ENCODE data around the gene CAMKMT.
"Not testable (repeated sequence)": the region's sequence is repeated elsewhere in the genome, so short reads cannot be mapped to it uniquely, and the experiment has no call there.

Gene CAMKMT

DNA sequence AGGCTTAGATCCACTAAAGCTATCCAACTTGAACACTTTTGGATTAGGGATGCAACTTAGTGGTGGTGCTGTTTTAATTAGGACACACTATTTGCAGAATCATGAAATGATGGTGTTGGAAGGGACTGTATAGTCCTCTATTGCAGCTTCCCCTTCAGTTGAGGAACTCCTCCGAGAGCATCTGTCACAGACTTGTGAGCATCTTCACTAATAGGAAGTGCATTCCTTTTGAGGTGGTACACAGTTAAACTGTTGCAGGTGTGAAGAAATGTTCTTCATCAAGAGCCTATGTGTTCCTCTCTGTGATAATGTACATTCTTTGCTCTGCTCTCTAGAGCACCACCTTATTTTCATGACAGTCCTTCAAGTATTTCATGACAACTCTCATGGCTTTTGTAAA, 197.4 kb downstream of the CAMKMT start:
- DNase-seq, result no peak

DNA sequence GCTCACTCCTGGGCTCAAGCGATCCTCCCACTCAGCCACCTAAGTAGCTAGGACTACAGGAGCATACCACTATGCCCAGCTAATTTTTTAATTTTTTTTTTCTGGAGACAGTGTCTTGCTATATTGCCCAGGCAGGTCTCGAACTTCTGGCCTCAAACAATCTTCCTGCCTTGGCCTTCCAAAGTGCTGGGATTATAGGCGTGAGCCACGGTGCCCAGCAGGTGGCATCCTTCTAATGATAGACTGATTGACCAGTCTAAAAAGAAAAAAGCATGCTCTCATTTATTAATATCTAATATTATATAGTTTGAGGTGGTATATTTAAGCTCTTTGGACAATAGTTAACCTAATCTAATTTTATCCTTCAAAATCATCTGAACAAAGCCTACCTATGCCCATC, 198.6 kb downstream of the CAMKMT start:
- no peak for DNase-seq

DNA sequence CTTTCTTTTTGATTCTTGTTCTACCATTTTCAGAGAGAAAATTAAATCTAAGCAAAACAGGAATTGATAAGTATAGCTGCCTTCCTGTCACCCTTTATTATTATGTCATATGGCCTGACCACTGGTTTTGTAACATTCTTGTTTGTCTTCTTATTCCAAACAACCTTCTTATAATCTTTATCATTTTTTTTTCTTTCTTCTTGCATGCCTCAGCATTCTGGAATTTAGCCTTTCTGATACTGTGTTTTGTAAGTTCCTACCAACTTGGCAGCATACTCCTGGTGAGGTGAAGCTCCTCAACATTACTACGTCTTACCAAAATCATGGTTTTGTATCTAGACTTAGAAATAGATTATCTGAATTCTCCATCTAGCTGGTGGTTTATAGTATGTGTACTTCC, 199.2 kb downstream of the CAMKMT start:
- no peak for DNase-seq

DNA sequence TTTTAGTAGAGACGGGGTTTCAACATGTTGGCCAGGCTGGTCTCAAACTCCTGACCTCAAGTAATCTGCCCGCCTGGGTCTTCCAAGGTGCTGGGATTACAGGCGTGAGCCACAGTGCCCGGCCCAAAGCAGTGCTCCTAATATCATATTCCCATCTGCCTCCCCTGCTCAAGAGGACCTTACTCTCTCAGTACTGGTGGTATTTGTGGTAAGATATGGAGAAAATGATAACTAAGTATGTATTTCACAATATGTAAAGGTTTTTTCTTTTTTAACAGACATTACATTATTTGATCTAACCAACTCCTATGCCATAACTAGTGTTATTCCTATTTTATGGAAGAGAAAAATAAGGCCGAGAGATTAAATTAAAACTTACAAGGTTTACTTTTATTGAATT, 201.0 kb downstream of the CAMKMT start:
- DNase-seq, result no peak

DNA sequence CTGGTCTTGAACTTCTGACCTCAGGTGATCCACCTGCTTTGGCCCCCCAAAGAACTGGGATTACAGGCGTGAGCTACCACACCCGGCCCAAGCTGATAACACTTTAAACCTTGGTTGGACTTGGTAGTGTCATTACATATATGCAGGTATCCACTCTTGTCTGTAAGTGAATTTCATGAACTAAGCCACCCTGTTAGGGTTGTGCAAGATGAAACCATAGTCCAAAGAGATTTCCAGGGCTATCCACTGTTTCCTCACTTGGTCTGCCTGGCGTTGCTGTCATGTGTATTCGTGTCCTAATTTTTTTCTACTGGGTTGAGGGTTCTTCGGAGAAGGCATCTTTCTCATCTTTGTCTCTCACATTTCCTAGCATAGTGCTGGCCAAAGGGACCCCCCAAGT, 203.0 kb downstream of the CAMKMT start:
- no peak for DNase-seq

DNA sequence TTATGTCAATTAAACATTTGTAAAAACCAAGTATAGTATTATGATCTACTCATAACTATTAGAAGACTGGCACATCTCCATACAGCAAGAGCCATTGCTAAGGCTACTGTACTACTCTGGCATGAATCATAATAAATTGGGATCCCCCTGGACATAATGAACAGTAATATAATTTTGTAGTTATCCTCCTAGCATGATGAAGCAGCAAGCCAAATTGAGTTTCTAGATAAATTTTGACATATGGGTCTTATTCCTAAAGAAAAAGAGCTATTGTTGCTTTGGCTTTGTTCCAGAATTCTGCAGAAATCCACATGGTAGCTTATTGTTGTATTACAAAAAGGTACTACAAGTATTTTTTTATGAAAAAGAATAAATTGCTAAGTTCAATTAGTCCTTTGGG, 204.3 kb downstream of the CAMKMT start:
- DNase-seq, result no peak

DNA sequence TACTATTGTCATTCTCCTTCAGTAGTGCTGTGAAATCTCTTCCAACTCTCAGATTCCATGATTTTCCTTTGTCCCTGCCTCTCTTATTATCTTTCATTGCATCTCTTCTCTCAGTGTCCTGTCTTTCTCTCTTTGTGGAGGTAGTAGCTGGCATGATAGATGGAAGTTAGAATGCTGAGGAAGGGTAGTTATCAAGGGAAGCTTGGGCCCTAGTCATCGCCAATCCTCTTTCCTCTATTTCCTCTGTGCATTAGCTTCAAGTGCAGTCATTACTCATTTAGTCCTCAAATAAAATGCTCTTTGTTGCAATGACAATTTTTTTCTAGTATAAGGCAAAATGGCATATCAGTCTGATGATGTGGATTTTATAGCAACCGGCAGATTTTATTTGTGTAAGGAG, 207.7 kb downstream of the CAMKMT start:
- no peak for DNase-seq

DNA sequence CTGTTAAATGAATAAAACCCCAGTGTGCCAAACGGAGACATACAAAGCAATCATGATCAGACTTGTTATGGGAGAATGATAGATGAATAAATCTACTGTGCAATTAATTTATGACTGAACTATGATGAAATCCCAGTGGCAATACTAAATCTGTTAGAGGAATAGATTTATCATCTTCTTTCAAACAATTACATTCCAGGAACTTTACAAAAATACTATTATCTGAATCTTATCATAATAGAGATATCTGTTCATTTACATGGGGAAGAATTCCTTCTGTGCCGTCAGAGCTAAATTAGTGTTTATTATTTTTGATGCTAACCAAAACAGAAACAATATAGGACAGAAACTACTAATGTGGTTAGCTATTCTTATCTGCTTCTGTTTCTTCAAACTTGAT, 208.5 kb downstream of the CAMKMT start:
- no peak for DNase-seq

DNA sequence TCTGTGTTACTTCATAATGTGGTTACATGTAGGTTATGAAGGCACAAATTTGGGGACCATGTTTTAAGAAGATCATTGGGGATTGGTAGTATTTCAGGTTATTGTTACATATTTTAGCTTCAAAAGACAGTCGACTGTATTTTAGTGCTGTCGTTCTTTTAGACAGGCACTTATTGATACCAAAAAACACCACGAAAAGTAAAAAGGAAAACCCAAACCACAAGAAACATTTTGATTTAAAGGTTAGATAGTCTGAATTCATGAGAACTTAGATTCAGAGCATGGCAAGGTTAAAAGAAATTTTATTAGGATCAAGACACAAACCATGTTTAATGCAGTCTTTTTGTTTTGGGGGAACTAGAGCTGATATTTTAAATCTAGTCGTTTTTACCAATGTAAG, 209.0 kb downstream of the CAMKMT start:
- no peak for DNase-seq

DNA sequence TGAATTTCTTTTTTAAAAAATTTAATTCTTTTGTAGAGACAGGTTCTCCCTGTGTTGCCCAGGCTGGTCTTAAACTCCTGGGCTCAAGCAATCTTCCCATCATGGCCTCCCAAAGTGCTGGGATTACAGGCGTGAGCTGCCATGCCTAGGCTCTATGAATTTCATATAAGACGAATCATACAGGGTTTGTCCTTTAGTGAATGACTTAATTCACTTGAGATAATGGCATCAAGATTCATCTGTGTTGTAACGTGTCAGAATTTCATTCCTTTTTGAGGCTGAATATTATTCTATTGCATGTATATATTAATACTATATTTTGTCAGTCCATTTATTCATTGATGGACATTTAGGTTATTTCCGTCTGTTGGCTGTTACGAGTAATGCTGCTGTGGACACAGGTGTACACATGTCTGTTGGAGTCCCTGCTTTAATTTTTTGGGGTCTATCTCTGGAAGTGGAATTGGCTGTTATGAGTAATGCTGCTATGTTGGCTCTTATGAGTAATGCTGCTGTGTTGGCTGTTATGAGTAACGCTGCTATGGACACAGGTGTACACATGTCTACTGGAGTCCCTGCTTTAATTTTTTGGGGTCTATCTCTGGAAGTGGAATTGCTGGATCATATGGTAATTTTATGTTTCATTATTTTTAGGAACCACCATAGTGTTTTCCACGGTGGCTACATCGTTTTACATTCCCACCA, 210.6 kb downstream of the CAMKMT start:
- DNase-seq, result no peak

DNA sequence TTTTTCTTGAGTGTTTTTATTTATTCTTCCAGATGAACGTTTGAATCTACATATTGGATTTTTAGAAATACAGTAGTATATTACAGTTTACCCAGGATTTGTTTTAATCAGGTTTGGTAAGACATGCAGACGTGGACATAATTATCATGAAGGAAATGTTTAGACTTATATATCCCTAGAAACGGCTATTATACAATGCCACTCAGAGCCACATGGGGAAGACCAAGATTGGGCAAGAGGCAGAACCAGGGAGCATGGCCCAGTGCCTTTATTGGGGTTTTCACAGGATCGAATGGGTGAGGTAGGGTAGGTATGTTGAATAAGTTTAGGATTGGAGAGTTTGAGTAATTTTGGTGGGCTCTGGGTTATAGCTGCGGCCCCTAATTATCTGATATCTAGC, 212.2 kb downstream of the CAMKMT start:
- no peak for DNase-seq

DNA sequence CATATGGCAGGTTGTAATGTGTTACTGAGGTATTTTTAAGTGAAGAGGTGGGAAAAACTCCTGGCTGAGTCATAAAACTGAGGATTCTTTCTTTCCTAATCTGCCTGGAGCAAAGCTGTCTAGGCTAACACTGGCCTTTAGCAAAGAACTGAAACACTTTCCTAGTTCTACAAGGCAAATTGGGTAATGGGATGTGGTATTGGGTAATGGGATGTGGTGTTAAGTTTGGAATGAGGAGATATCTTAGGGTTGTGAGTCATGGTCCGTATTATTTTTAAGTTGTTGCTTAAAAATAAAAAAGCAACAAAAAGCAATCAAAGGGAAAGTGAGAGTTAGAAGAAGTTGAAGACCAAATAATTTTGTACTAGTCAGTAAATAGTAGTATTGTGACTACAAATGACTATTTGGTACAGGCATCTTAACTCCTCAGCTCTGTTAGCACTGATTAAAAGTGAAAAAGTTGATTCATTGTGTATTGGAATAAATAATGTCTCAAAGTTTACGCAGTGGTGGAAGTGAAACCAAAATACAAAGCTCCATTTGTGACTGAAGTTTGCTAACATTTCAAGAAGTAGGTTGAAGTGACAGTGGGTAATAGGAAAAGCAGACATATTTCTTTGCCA, 216.8 kb downstream of the CAMKMT start:
- DNase-seq, result no peak

DNA sequence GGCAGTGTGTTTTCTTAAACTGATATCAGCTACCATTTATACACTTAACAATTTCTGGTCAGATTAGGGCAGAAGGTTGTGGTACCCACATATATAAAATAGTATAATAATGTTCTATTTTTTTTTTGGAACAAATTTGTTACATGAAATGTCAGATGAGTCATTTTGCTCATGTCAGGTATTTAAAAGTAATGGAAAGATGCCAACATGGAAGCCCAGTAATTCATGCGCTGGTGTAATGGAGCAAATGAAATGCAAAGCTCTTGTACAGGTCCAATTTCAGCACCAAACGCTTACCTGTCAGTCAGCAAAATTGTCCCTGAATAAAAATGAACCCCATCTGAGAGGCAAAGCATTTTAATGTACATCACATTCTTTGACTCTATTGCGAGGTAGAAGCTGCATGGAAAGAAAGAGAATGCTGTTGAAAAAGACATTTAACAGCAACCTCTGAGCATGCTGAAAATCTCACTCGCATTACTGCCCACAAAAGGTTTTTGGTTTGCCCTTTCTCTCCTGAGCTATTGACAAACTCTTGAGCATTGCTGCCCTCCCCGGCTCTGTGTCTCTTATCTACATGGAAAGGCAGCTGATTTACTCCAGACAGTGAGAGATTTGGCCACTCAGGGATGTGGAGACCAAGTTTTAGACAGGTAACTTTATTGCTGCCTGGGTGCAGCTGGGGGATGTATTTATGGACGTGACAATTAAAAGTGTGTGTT, 217.5 kb downstream of the CAMKMT start:
- DNase-seq, result no peak

DNA sequence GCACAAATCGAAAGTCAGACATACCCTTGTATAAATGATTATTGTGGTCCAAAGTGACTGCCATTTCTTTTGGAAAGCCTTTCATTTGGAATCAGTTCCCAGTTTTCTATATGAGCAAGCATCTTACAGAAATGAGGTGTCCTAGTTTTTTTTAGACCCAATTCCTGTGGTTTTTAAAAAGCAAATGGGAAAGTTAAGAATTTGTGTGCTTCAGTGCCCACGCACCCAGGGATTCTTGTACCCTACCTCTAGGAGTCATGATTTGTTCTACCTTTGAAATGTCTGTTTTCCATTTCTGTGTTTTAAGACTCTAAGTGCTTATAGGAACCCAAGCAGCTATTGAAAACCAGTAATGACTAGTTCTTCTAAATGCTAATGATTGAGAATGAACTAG, 218.1 kb downstream of the CAMKMT start:
- DNase-seq, result no peak

DNA sequence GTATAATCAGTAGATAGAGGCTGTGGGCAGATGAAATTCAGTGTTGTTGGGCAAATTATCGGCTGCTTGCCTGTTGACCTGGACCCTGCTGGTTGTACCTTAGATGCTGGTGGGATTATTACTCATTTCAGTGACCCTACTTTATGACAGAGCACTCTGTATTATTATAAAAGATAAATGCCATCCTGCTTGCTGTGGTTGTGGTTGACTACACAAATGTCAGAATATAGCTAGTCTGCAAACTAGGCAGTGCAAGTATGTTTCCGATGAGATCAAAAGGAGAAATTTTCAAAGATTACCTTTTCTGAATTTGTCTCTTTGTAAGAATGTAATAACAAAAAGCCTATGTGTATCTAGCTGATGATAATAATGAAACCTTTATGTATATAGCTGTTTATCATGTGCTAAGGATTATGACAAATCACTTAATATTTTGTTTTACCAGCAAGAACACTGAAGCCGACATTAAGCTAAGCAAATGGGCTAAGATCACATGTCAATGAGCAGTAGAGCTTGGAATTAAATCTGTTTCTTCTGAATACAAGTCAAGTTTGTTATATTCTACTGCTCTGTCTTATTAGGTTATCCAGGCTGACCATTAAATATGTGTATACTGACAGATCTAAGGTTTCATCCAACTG, 219.2 kb downstream of the CAMKMT start:
- DNase-seq, result no peak

DNA sequence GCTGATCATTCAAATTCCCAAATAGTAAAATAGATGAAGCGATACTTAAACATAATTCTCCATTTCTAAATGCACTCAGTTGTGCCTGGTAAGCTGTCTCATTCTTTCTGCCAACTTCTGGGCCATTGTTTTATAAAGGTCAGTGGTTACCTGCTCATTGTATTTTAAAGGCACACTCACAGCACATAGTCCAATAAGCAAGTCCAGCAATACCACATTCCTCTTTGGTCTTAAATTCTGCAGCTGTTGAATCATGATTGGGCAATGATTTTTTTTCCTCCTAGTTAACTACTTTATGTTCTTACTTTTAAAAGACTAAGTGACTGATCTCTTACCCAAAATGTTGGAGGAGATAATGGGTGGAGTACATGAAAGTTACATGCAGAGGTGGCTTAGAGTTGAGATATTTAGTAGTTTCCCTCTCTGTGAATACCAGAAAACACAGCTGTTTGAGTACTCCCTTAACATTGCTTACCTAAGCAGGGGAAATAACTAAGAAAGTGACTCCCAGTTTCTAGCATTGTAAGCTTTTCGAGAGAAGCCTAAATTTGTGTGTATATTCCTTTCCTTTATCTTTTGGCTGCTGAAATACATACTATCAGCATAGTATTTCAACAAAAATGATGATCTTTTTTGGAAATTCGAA, 220.7 kb downstream of the CAMKMT start:
- DNase-seq, result no peak

DNA sequence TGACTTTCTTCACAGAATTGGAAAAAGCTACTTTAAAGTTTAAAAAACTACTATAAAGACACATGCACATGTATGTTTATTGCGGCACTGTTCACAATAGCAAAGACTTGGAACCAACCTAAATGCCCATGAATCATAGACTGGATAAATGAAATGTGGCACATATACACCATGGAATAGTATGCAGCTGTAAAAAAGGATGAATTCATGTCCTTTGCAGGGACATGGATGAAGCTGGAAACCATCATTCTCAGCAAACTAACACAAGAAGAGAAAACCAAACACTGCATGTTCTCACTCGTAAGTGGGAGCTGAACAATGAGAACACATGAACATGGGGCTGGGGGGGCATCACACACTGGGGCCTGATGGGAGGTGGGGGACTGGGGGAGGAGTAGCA, 233.9 kb downstream of the CAMKMT start:
- DNase-seq, result not testable (repeated sequence)

DNA sequence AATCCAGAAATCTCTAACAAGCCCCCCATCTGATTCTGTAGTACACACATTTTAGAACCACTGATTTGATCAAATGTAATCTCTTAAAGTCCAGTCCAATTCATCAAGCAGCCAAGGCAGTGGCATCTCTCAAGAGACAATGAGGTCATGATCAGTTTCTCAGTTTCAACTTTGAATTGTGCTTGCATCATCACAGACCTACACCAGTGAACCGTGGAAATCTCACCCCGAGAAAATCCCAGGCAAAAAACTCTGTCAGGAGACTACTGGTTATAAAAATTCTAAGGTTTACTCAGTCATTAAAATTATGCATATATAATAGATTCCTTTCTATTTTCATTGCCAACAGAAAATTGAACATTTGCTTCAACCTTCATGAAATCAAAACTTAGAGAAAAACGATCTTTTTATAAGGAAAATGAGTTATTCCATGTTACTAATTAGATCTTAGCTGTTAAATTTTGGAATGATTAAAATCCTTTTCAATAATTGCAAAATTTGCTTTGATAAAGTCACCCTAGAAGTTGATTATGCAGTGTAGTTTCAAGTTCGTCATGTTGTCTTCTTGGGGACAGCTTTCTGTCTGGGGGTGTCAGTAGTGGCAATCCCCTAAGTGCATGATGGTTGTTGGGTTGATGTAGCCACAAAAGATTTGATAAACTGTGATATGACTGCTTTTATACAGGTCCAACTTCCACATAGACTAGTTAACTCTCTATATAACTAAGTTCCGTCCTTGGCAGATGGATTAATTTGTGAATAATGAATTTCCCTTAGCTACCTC, 235.0 kb downstream of the CAMKMT start:
- no peak for DNase-seq

DNA sequence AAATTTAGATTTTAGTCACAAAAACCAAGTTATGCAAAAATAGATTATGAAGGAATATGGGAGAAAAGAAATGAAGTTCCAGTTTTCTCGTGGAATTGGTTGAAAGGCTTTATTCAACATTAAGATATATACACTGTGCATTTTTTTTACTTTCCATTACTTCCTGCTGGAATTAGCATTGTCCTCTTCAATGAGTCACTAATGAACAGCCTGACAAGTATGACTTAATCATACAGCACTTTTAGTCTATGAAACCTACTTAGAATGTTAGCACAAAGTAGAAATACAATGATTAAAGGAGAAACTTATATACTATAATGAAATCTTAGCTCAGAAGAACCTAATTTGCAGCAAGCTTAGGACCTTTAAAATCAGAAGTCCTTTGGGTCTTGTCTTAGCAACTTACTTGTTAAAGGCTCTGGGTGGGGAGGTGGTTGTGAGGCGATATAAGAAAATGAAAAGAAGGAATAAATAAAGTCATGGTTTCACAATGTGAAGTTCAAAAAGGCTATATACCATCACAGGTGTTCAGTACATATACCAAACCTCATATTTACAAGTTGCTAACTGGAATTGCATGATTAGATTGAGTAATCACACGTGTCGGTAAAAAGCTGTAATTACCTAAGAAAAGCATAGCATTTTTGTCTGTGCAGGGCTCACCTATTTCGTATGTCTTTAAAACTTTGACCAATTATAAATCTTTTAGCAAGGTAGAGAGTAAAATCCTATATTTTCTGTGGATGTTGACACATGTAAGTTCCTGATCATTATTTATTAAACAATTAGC, 236.8 kb downstream of the CAMKMT start:
- no peak for DNase-seq

DNA sequence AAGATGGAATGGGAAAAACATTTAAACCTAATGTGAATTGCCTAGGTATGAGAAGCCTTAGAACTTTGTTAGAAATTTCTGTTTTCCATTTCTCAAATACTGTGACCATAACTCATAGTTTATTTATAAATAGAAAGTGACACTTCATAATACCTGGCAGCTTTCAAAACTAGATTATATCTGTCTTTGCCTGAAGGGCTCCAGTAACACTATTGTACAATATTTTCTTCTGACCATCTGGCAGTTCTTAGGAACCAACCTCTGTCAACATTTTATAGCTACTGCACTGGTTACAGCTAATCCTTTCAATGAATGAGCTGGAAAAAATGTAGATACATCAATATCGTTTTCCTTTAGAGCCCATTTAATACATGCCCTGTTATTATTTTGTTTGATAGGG, 237.4 kb downstream of the CAMKMT start:
- DNase-seq, result no peak

DNA sequence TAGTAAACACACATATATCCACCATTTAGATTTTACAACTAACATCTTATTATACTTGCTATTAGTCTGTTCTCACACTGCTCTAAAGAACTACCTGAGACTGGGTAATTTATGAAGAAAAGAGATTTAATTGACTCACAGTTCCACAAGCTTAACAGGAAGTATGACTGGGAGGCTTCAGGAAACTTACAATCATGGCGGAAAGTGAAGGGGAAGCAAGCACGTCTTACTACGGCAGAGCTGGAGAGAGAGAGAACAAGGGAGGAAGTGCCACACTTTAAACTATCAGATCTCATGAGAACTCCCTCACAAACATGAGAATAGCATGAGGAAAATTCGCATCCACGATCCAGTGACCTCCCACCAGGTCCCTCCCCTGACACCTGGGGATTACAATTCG, 240.7 kb downstream of the CAMKMT start:
- no peak for DNase-seq

DNA sequence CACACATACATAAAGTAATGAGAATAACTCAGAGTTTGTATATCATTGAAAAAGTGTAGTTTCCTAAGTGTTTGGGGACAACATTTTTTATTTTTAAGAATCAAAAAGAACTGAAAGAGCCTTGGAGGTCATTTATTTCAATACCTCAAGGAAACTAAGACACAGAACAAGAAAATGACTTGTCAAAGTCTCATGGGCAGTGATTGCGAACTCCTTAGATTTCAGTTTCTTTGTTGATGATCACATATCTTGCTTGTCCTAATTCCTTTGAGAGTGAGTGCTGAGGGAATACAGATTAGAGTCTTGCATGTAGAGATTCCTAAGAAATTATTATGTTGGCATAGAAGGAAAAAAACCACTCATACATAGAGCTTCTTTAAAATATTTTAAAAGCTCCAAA, 243.8 kb downstream of the CAMKMT start:
- DNase-seq, result no peak

Measured in activated gamma-delta T cell treated with Interleukin-2 at 50 U/mL for 16 hours (primary cell).